K562 (cell line): ENCODE data around the gene MRRF. TPM values are rescaled to one million over a fixed set of nuclear protein-coding genes. Genes with fewer than 3 reads are reported as not detected.

Experiments used
- ATAC-seq: fragments of 200-7000 bp; cut with Tn5 transposase; 3 replicates; pipeline ENCODE4 v1.9.1; 2020; ENCODE audit warnings: moderate library complexity
- BruUV-seq: library from RNA; stranded (reverse); fragments of 400-500 nt; replicated peaks from 2 replicates; lab custom pipeline; 2021; lab: Mats Ljungman, UMichigan
- CTCF ChIA-PET: fragments of 300-600 bp; formaldehyde crosslinking; extraction: SDS; loops from one replicate; lab custom pipeline; 2021; ENCODE audit warnings: low intra/inter-chr PET ratio; lab: Yijun Ruan, JAX
- POLR2A ChIA-PET: fragments of 300-600, 350-650 bp; sonication (Branson Sonifier 250); formaldehyde crosslinking; extraction: SDS; loops from one replicate; lab custom pipeline; 2021; ENCODE audit warnings: antibody characterized with exemption, inconsistent platforms; lab: Yijun Ruan, JAX
- DNase-seq, 4 experiments: peaks; one replicate each; pipeline versions ENCODE4 v3.0.0 to v3.0.0-alpha.2; 2011 to 2018; ENCODE audit warnings: low spot score in 3 of 4, mixed read lengths in 3 of 4; ENCODE audit errors: extremely low read depth in 1 of 4
- FAIRE-seq: peaks from 2 replicates; lab custom pipeline; 2011; peaks lifted over from hg19 to GRCh38; lab: Jason Lieb, UNC
- H2AFZ ChIP-seq: 2 replicates; pipeline ENCODE4 v1.6.0; 2011; ENCODE audit warnings: low read depth, low read length, control low read depth, inconsistent platforms
- H3K27ac ChIP-seq: fragments of 200-600 bp; 3 replicates; pipeline ENCODE4 v1.8.0; 2011; ENCODE audit warnings: low read depth, mild to moderate bottlenecking, control low read depth, inconsistent platforms, low read length, moderate library complexity, mixed read lengths; ENCODE audit errors: extremely low read depth
- H3K27me3 ChIP-seq, 2 experiments: fragments of 300-600 bp in 1 of 2; 2 replicates in 1 of 2; 3 replicates in 1 of 2; pipeline versions ENCODE4 v1.6.0 to v1.8.0; 2011; ENCODE audit warnings: inconsistent platforms in 2 of 2, low read length in 2 of 2, mild to moderate bottlenecking in 1 of 2, mixed read lengths in 1 of 2, moderate library complexity in 1 of 2; ENCODE audit not compliant: control insufficient read depth in 2 of 2, insufficient read depth in 2 of 2
- H3K36me3 ChIP-seq: fragments of 300-600 bp; 3 replicates; pipeline ENCODE4 v1.8.0; 2011; ENCODE audit warnings: mild to moderate bottlenecking, low read length, inconsistent platforms; ENCODE audit not compliant: control insufficient read depth, insufficient read depth
- H3K4me1 ChIP-seq, 2 experiments: fragments of 200-600 bp in 1 of 2; replicated peaks in 1 of 2; 2 replicates in 1 of 2; 3 replicates in 1 of 2; pipeline versions ENCODE4 v1.5.1 to v1.8.0; 2011; ENCODE audit warnings: inconsistent platforms in 2 of 2, low read length in 2 of 2, mild to moderate bottlenecking in 1 of 2, mixed read lengths in 1 of 2, moderate library complexity in 1 of 2; ENCODE audit not compliant: control insufficient read depth in 2 of 2, insufficient read depth in 2 of 2
- H3K4me2 ChIP-seq: 2 replicates; pipeline ENCODE4 v1.6.1; 2011; ENCODE audit warnings: low read length, control low read depth, inconsistent platforms, mixed read lengths; ENCODE audit not compliant: insufficient read depth
- H3K4me3 ChIP-seq: fragments of 200-600 bp; sonication (generic), shearing (Covaris generic); 2 replicates; pipeline ENCODE4 v1.5.1; 2016; ENCODE audit warnings: control low read depth, inconsistent platforms
- H3K79me2 ChIP-seq: fragments of 200-600 bp; 3 replicates; pipeline ENCODE4 v1.8.0; 2011; ENCODE audit warnings: low read length, inconsistent platforms; ENCODE audit not compliant: control insufficient read depth, insufficient read depth
- H3K9ac ChIP-seq, 2 experiments: 2 replicates each; pipeline versions ENCODE4 v1.6.0 to v1.6.1; 2011; ENCODE audit warnings: low read depth in 2 of 2, low read length in 2 of 2, control low read depth in 1 of 2, inconsistent platforms in 1 of 2, mild to moderate bottlenecking in 1 of 2, mixed read lengths in 1 of 2; ENCODE audit not compliant: insufficient read depth in 1 of 2
- H3K9me1 ChIP-seq: one replicate; pipeline ENCODE4 v1.6.0; 2011; ENCODE audit warnings: inconsistent platforms, mild to moderate bottlenecking, low read length, moderate library complexity; ENCODE audit not compliant: control insufficient read depth, insufficient read depth
- H3K9me3 ChIP-seq: replicated peaks from 2 replicates; pipeline ENCODE4 v1.5.1; 2011; ENCODE audit warnings: low read depth, low read length, inconsistent platforms; ENCODE audit not compliant: control insufficient read depth, insufficient read depth
- H4K20me1 ChIP-seq: replicated peaks from 2 replicates; pipeline ENCODE4 v1.6.1; 2011; ENCODE audit warnings: low read length, inconsistent platforms, mixed read lengths; ENCODE audit not compliant: control insufficient read depth, insufficient read depth
- CTCF ChIP-seq, 3 experiments: IDR thresholded peaks in 2 of 3; conservative IDR thresholded peaks in 1 of 3; 2 replicates each; pipeline ENCODE4 v1.5.1; 2011 to 2012; ENCODE audit warnings: low read length in 3 of 3, mild to moderate bottlenecking in 3 of 3, control low read depth in 2 of 3, improper control_type of control experiment in 1 of 3, inconsistent platforms in 1 of 3, low read depth in 1 of 3, mixed read lengths in 1 of 3, moderate library complexity in 1 of 3; ENCODE audit not compliant: insufficient read depth in 2 of 3
- FOS ChIP-seq: IDR thresholded peaks from 3 replicates; pipeline ENCODE4 v1.6.1; 2011; ENCODE audit not compliant: insufficient read length; ENCODE audit errors: extremely low read depth
- PHF20 ChIP-seq: fragments of 450-650 bp; IDR thresholded peaks from 2 replicates; pipeline ENCODE4 v1.6.1; 2018; ENCODE audit not compliant: partially characterized antibody
- POLR2G ChIP-seq: fragments of 200-400 bp; formaldehyde crosslinking; IDR thresholded peaks from 2 replicates; pipeline ENCODE4 v1.6.1; 2017; ENCODE audit warnings: low read depth, mild to moderate bottlenecking, antibody characterized with exemption, low read length, moderate library complexity
- SNRNP70 ChIP-seq: fragments of 200-400 bp; formaldehyde crosslinking; optimal IDR thresholded peaks from 2 replicates; pipeline ENCODE3; 2017; ENCODE audit warnings: low read depth, low read length
- ZNF311 ChIP-seq: fragments of 250-450 bp; sonication (Bioruptor Pico); IDR thresholded peaks from 2 replicates; pipeline ENCODE4 v1.4.0; 2020; ENCODE audit warnings: mild to moderate bottlenecking, moderate library complexity
- ZNF445 ChIP-seq: fragments of 250-450 bp; sonication (Bioruptor Pico); IDR thresholded peaks from 2 replicates; pipeline ENCODE4 v1.4.0; 2020; ENCODE audit warnings: low read depth, mild to moderate bottlenecking, moderate library complexity
- WGBS: fragments of 100-300 bp; shearing (Covaris generic); methylation state at CpG from one replicate; pipeline ENCODE4 v1.1.6; 2016; ENCODE audit warnings: low coverage, mixed read lengths; ENCODE audit not compliant: insufficient coverage; ENCODE audit errors: missing lambda C conversion rate; 5-methylcytosine and 5-hydroxymethylcytosine counted together
- in situ Hi-C: fragments of 300-500 bp; cut with MboI; formaldehyde crosslinking; loops from 4 replicates; pipeline ENCODE4 v1.15.0; 2018; ENCODE audit warnings: inconsistent platforms, mixed read lengths
- intact Hi-C: fragments of 100-400 bp; cut with micrococcal nuclease; formaldehyde crosslinking; loops from 2 replicates; pipeline ENCODE4 v1.14.2; 2022
- polyA plus RNA-seq, 8 experiments: library from polyadenylated mRNA; depleted of rRNA in 4 of 8; stranded (reverse) in 5 of 8; unstranded in 3 of 8; fragments of >200 nt; fragmentation: Nextera tagmentation in 2 of 8; fragmentation: Illumina TruSeq in 1 of 8; extraction: Ambion mirVana in 2 of 8; extraction: Trizol in 1 of 8; gene quantifications; 2 replicates each; pipeline versions ENCODE4 v1.2.1 to v1.2.3, GENCODE V29; 2011 to 2014; ENCODE audit warnings: inconsistent platforms in 1 of 8, missing spikeins in 1 of 8
- total RNA-seq, 7 experiments: library from RNA; depleted of rRNA in 6 of 7; stranded (reverse); fragments of >200 nt in 6 of 7; fragmentation: Illumina TruSeq in 2 of 7; extraction: Trizol in 2 of 7; gene quantifications; 2 replicates each; pipeline versions ENCODE4 v1.2.1 to v1.2.3, GENCODE V29; 2011 to 2021; ENCODE audit warnings: low replicate concordance in 1 of 7

Gene MRRF
- total and polyA plus RNA-seq, 9 of the 15 experiments (the other 6 are each of a cell fraction or from before 2014, with no cell fraction given), result 55.0 to 105 (median 81.2) TPM

GRCh38 chr9:122322553-122322952 lies 57.9 kb downstream of the MRRF start:
- DNase-seq, result no peak
- Histone ChIP-seq H3K9me3 (no peaks in the 10 kb centered on the region), H3K4me2 (no peak overlapping the region), H3K36me3 (peaks cover 77% of the 10 kb centered on the region; the same call in 2 of the 3 replicates), H3K27ac (no peak overlapping the region), H3K79me2 (no peaks in the 10 kb centered on the region), H3K27me3 (no peaks in the 10 kb centered on the region), H4K20me1 (no peaks in the 10 kb centered on the region), H3K4me3 (no peak overlapping the region), H2AFZ (no peak overlapping the region), H3K4me1 (no peaks in the 10 kb centered on the region), H3K9ac (no peak overlapping the region), H3K9me1 (no peaks in the 10 kb centered on the region)
- WGBS, result 95% methylated on average over 2 of the region's 2 CpGs
- CTCF ChIA-PET, result no interaction called here
- BruUV-seq, result no TSS peak
- POLR2A ChIA-PET, result no interaction called here
- FAIRE-seq, result no peak
- intact Hi-C loops, result no loop called here
- TF ChIP-seq CTCF (IDR thresholded peaks at IDR 0.05 in 2 of 3, conservative IDR thresholded peaks at IDR 0.05 in 1 of 3; ENCODE audit: insufficient read depth in 2 of 3, low read depth in 1 of 3, low read length in 3 of 3), result no peak
- no peak for TF ChIP-seq ZNF311 (CRISPR knock-in tag)
- TF ChIP-seq FOS, result no peak
- no peak for TF ChIP-seq SNRNP70
- TF ChIP-seq POLR2G, result no peak
- no peak for TF ChIP-seq ZNF445 (CRISPR knock-in tag)
- TF ChIP-seq PHF20, result no peak
- in situ Hi-C loops, result no loop called here
- ATAC-seq, result no peak
